HG02610 (cell line): Measurements from ENCODE around the gene ZC3H4.
"Not testable (repeated sequence)": the region's sequence is repeated elsewhere in the genome, so short reads cannot be mapped to it uniquely, and the experiment has no call there.

Source experiments
- ATAC-seq: cut with Tn5 transposase; IDR thresholded peaks from one replicate; pipeline ENCODE4 v1.9.1; 2021; ENCODE audit warnings: mild to moderate bottlenecking, moderate library complexity; ENCODE audit not compliant: unreplicated experiment

The ZC3H4 gene

DNA sequence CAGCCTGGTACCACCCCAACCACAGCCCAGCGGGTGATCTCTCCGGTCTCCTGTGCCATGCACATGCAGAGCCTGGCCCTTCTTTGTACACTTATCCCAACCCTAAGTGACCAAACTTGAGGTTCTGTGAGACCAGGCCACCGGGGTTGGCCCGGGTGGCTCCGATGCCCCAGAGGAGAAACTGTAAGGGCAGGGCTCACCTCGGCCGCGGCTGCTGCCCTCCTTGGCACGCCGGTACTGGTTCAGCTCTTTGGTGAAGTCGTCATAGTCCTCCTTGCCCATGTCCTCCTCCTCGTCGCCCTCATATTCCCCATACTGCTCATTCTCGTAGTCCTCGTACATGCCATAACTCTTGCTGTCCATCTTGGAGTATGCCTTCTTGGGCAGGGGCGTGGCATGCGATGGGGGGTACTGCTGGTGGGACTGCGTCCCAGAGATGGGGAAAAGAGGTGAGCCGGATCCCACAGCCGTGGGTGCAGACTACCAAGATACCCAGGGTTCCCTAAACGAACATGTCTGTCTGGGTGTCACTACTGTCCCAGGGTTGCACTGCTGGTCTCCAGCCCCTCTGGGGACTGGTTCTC lies 23.7 kb downstream of the ZC3H4 start:
- no peak for ATAC-seq

GRCh38 chr19:47086280-47086679 lies 27.3 kb downstream of the ZC3H4 start:
- ATAC-seq: no peak

- no peak for ATAC-seq
Observed at GRCh38 chr19:47084879-47085439, 28.6 kb downstream of the ZC3H4 start.

DNA sequence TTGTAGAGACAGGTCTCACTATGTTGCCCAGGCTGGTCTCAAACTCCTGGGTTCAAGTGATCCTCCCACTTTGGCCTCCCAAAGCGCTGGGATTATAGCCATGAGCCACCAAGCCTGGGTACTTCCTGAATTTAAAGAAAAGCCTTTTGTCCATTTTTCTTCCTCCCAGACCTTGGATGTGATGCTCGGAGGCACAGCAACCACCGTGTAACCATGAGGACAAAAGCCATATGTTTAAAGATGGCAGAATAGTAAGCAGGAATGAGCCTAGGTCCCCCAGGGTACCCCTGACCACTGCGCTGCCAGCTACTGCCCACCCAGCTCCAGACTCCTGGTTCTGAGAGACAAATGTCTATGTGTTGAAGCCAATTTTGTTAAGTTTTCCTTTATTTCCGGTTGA lies 31.1 kb downstream of the ZC3H4 start:
- ATAC-seq: no peak

- ATAC-seq: no peak
Observed at GRCh38 chr19:47081095-47081494, 32.5 kb downstream of the ZC3H4 start.

- not testable (repeated sequence) for ATAC-seq
Observed at GRCh38 chr19:47078351-47078750, 35.2 kb downstream of the ZC3H4 start.

DNA sequence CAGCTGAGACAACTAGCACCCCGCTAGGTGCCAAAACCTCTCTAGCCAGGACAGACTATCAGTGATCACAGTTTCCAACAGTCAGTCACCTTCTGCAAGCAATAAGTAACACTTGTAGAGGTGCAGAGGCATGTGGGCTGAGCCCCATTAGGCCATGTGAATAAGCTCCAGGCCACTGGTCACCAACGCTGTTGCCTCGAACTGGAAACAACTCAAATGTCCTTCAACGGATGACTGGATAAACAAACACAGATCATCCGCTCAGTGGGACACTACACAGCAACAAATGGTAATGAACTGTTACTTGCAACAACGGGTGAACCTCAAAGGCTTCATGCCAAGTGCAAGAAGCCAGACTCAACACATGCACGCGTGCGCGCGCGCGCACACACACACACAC lies 37.6 kb downstream of the ZC3H4 start:
- ATAC-seq: no peak

GRCh38 chr19:47075179-47075810 lies 38.3 kb downstream of the ZC3H4 start:
- ATAC-seq: no peak

GRCh38 chr19:47074621-47075020 lies 39.0 kb downstream of the ZC3H4 start:
- no peak for ATAC-seq

- no peak for ATAC-seq
Observed at GRCh38 chr19:47073574-47073973, 40.0 kb downstream of the ZC3H4 start.

GRCh38 chr19:47072323-47072722 lies 41.3 kb downstream of the ZC3H4 start:
- no peak for ATAC-seq

DNA sequence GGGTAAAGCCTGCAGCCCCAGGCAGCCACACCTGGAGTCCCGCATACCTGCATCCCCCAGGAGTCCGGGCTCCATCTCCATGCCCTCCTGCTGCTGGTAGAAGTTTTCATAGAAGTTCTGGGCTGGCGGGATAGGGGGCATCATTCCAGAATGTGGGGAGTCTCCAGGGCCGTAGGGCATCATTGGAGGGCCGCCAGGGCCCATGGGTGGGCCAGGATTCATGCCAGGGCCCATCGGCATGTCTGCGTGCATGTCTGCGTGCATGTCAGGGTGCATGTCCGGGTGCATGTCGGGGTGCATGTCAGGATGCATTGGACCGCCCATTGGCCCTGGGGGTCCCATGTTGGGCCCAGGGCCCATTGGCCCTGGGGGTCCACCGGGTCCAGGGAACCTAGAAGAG lies 41.8 kb downstream of the ZC3H4 start:
- ATAC-seq: no peak

- ATAC-seq: no peak
Observed at GRCh38 chr19:47070756-47071155, 42.8 kb downstream of the ZC3H4 start.

DNA sequence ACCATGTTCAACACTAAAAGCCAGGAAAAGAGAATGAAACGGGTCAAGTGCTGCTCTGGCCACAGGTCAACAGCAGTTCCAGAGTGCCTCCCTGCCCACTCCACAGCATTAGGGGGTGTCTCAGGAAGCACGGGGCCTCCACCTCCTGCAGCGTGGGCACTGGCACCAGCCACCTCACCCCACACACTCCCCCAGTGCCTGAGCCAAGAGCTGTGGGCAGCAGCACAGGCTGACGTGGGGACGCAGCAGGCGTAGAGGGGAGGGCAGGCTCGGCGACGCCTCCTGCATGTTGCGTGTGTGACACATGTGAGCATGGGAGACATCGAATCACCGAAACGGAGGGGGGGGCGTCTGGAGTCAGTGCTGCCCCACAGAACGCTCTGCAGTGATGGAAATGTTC lies 43.8 kb downstream of the ZC3H4 start:
- no peak for ATAC-seq

DNA sequence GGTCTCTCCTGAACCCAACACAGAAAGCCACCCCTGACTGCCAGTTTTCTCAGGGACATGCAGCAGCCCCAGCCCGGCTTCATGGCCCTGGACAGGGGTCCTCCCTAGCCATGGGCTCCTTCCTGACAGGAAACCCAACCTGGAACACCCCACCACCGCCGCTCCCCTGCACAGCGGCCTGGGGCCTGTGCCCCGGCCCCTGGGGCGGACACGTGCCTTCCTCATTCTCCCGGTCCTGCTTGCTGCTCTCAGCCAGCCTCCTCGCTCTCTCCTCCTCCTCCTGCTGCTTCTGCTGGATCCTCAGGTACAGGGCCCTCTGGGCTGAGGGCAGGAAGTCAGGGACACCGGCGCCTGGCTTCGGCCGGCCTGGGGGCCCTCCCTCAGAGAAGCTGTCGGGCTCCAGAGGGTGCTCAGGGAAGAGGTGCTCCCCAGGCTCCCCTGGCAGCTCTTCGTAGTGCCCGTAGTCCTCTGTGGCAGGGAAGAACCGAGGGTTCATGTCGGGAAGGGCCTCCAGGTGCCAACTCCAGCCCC lies 44.6 kb downstream of the ZC3H4 start:
- no peak for ATAC-seq

DNA sequence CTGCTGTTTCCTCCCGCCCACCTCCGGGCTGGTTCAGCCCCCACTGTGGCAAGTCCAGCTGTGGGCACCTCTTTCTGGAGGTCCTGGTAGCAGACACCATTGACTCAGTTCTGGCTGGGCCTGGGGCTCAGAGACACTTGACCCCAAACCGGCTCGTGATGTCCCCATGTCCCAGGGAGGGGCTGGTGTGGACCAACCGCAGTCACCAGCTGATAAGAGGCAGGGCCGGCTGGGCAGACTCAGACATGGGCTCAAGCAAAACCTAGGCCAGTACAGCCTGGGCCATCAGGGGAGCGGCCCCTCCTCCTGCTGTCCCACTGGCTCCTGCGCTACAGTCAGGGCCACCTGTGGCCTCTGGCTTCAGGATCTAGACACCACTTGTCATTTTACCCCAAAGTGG lies 45.3 kb downstream of the ZC3H4 start:
- ATAC-seq: no peak

- ATAC-seq: no peak
Observed at GRCh38 chr19:47067215-47067847, 46.2 kb downstream of the ZC3H4 start.

GRCh38 chr19:47066376-47067214 lies 47.0 kb downstream of the ZC3H4 start:
- no peak for ATAC-seq

DNA sequence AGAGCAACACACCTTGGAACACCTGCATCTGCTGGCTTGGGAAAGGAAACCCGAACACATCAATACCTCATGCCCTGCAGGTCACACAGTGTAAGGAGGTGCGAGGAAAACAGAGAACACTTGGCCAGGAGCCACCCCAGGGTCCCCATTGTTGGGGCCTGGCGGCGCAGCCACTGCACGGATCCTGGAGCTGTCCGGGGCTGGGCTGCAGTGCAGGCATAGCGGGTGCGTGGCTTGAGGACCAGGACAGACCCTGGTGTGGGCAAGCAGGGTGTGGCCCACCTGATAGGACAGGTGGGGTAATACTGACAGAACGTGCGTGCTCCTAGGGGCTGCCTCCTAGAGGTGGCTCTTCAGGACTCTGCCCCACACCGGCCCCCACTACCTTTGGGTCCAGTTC lies 48.3 kb downstream of the ZC3H4 start:
- no peak for ATAC-seq

GRCh38 chr19:47063874-47064273 lies 49.7 kb downstream of the ZC3H4 start:
- ATAC-seq: no peak

DNA sequence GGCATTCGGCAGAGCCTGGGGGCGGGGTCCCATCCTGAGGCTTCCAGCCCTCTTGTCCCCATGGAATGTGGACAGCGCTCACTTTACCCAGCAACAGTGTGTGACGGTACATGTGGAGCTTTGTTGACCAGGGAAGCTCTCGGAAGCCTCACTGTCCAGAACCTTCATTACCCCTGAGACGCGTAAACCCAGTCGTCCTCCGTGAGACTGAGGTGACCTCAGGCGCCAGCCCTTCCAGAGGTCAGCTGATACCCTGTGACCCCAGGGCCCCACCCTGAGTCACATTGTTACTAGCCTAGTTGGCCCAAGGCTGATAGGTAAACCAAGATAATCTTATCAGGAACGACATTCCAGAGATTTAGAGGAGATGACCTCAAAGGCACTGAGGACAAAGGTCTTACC lies 55.0 kb downstream of the ZC3H4 start:
- no peak for ATAC-seq
